H7 (cell line): ENCODE results near the gene ENTPD7. TPM values are rescaled to one million over a fixed set of nuclear protein-coding genes. Genes with fewer than 3 reads are reported as not detected.

Experiments used
- DNase-seq: peaks from one replicate; pipeline ENCODE4 v3.0.0; 2012
- H3K27me3 ChIP-seq: 2 replicates; pipeline ENCODE4 v1.6.0; 2011; ENCODE audit warnings: mild to moderate bottlenecking, low read length; ENCODE audit not compliant: control insufficient read depth, insufficient read depth
- H3K36me3 ChIP-seq: replicated peaks from 2 replicates; pipeline ENCODE4 v1.5.1; 2011; ENCODE audit warnings: low read length; ENCODE audit not compliant: control insufficient read depth, insufficient read depth
- H3K4me3 ChIP-seq: 2 replicates; pipeline ENCODE4 v1.5.1; 2011; ENCODE audit warnings: low read depth, mild to moderate bottlenecking, control low read depth, low read length, moderate library complexity; ENCODE audit not compliant: insufficient read depth
- total RNA-seq: library from RNA; depleted of rRNA; stranded (reverse); fragments of >200 nt; shearing (Covaris generic); gene quantifications from 2 replicates; pipeline ENCODE4 v1.2.3, GENCODE V29; 2014

ENTPD7 gene
- total RNA-seq, 1 experiment from 2014 or later = 8.2 TPM

DNA sequence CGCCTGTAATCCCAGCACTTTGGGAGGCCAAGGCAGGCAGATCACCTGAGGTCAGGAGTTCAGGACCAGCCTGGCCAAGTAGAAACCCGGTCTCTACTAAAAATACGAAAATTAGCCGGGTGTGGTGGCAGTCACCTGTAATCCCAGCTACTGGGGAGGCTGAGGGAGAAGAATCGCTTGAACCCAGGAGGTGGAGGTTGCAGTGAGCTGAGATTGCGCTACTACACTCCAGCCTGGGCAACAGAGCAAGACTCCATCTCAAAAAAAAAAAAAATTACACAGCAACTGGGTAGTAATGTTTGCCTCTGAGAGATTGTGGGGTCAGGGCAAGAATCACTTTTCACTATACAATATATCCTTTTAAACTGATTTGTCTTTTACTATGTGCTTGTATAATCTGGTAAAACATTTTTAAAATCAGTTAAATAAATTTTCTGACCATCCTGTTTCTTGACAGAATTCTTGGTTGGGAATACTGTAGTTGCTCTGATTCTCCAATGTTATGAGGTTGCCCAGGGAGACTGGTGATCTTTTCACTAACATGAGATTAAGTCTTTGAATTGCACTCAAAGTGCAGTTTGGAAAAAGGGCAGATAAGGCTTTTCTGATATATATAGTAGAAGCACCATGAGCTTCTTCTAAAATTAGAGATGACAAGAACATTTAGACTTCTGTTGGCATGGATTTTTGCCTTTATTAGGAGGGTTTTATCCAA lies 1.5 kb downstream of the ENTPD7 start:
- Histone ChIP-seq H3K36me3 (peaks cover 1% of the 10 kb centered on the region), H3K4me3 (no peak overlapping the region), H3K27me3 (peaks cover 16% of the 10 kb centered on the region; the same call in 1 of the 2 replicates)
- DNase-seq = no peak

- Histone ChIP-seq H3K27me3 (peaks cover 14% of the 10 kb centered on the region; the same call in 1 of the 2 replicates), H3K36me3 (peaks cover 1% of the 10 kb centered on the region), H3K4me3 (no peak overlapping the region)
- no peak for DNase-seq
Observed at GRCh38 chr10:99661377-99661763, 2.1 kb downstream of the ENTPD7 start.

GRCh38 chr10:99665304-99665703 lies 6.0 kb downstream of the ENTPD7 start:
- no peak for DNase-seq
- Histone ChIP-seq H3K27me3 (no peaks in the 10 kb centered on the region), H3K36me3 (peaks cover 1% of the 10 kb centered on the region), H3K4me3 (no peak overlapping the region)

GRCh38 chr10:99667108-99667751 lies 7.9 kb downstream of the ENTPD7 start:
- Histone ChIP-seq H3K27me3 (no peaks in the 10 kb centered on the region), H3K36me3 (no peaks in the 10 kb centered on the region; the same call in 1 of the 2 replicates), H3K4me3 (no peak overlapping the region)
- no peak for DNase-seq

DNA sequence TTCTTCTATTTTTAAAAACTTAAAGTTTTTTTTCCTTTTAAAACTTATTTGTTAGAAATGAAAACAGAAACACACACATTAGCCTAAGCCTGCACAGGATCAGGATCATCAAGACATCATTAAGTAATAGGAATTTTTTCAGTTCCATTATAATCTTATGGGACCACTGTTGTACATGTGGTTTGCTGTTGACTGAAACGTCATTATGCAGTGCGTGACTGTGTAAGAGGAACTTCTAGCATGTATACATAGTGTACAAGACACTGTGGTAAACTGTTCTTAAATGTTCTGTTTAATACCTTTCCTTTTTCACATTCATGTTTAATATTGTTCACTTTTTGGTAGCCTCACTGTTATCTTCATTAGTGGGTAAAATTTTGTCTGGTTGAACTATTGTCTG lies 12.1 kb downstream of the ENTPD7 start:
- H3K4me3 ChIP-seq = no peak overlapping the region
- DNase-seq = no peak
- no peaks in the 10 kb centered on the region; the same call in 1 of the 2 replicates for H3K36me3 ChIP-seq
- H3K27me3 ChIP-seq = no peaks in the 10 kb centered on the region

- Histone ChIP-seq H3K27me3 (no peaks in the 10 kb centered on the region), H3K36me3 (no peaks in the 10 kb centered on the region; the same call in 1 of the 2 replicates), H3K4me3 (no peak overlapping the region)
- DNase-seq = no peak
Observed at GRCh38 chr10:99672884-99673283, 13.6 kb downstream of the ENTPD7 start.

GRCh38 chr10:99673492-99673891 lies 14.2 kb downstream of the ENTPD7 start:
- DNase-seq = no peak
- Histone ChIP-seq H3K4me3 (no peak overlapping the region), H3K27me3 (no peaks in the 10 kb centered on the region), H3K36me3 (no peaks in the 10 kb centered on the region; the same call in 1 of the 2 replicates)

GRCh38 chr10:99674762-99675161 lies 15.5 kb downstream of the ENTPD7 start:
- DNase-seq = no peak
- peaks cover 2% of the 10 kb centered on the region for H3K36me3 ChIP-seq
- H3K27me3 ChIP-seq = no peaks in the 10 kb centered on the region
- H3K4me3 ChIP-seq = no peak overlapping the region

DNA sequence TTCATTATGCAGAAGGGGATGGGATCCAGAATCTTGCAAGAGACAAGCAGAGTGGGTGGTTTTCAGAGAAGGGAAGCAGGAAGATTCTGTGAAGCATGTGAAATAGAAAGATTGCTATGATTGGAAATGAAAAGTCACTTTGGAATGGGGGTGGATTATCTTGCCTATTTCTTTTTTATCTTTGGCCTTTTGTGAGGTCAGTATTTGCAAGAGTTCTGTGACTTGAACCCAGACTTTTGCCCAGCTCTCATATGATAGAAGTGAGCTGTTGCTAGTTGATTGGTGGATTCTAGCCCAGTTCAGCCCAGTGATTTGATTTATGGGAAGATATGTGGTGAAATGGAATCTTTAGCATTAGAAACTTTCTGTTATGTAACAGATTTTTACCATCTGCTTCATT lies 17.1 kb downstream of the ENTPD7 start:
- no peaks in the 10 kb centered on the region for H3K27me3 ChIP-seq
- H3K36me3 ChIP-seq = peaks cover 5% of the 10 kb centered on the region
- no peak overlapping the region for H3K4me3 ChIP-seq
- DNase-seq = no peak

- DNase-seq = no peak
- H3K4me3 ChIP-seq = no peak overlapping the region
- H3K27me3 ChIP-seq = no peaks in the 10 kb centered on the region
- H3K36me3 ChIP-seq = peaks cover 5% of the 10 kb centered on the region
Observed at GRCh38 chr10:99676895-99677294, 17.6 kb downstream of the ENTPD7 start.

- Histone ChIP-seq H3K4me3 (no peak overlapping the region), H3K27me3 (no peaks in the 10 kb centered on the region), H3K36me3 (peaks cover 5% of the 10 kb centered on the region)
- no peak for DNase-seq
Observed at GRCh38 chr10:99678921-99679320, 19.6 kb downstream of the ENTPD7 start.

GRCh38 chr10:99681553-99681952 lies 22.2 kb downstream of the ENTPD7 start:
- Histone ChIP-seq H3K27me3 (no peaks in the 10 kb centered on the region), H3K4me3 (no peak overlapping the region), H3K36me3 (peaks cover 5% of the 10 kb centered on the region)
- no peak for DNase-seq

- no peak for DNase-seq
- H3K27me3 ChIP-seq = no peaks in the 10 kb centered on the region
- H3K36me3 ChIP-seq = peaks cover 5% of the 10 kb centered on the region
- no peak overlapping the region for H3K4me3 ChIP-seq
Observed at GRCh38 chr10:99682032-99682431, 22.7 kb downstream of the ENTPD7 start.

GRCh38 chr10:99682752-99683151 lies 23.4 kb downstream of the ENTPD7 start:
- Histone ChIP-seq H3K27me3 (no peaks in the 10 kb centered on the region), H3K4me3 (no peak overlapping the region), H3K36me3 (peaks cover 5% of the 10 kb centered on the region)
- peak; percentile 17 for DNase-seq

- no peaks in the 10 kb centered on the region; the same call in 1 of the 2 replicates for H3K36me3 ChIP-seq
- H3K27me3 ChIP-seq = no peaks in the 10 kb centered on the region
- no peak for DNase-seq
- no peak overlapping the region for H3K4me3 ChIP-seq
Observed at GRCh38 chr10:99685597-99685967, 26.3 kb downstream of the ENTPD7 start.
